22Rv1 (cell line): Measurements from ENCODE around the gene ICA1.

Source experiments
- H3K27ac ChIP-seq: fragments of 450-650 bp; 2 replicates; pipeline ENCODE4 v1.5.1; 2017
- ZFX ChIP-seq: fragments of 450-650 bp; IDR thresholded peaks from 2 replicates; pipeline ENCODE4 v1.6.1; 2017; ENCODE audit warnings: antibody characterized with exemption, borderline replicate concordance
- TF ChIP-seq, protein P1 (sequence below): fragments of 450-650 bp; IDR thresholded peaks from 2 replicates; pipeline ENCODE4 v1.5.1; 2017; ENCODE audit warnings: mild to moderate bottlenecking

ICA1 gene

DNA sequence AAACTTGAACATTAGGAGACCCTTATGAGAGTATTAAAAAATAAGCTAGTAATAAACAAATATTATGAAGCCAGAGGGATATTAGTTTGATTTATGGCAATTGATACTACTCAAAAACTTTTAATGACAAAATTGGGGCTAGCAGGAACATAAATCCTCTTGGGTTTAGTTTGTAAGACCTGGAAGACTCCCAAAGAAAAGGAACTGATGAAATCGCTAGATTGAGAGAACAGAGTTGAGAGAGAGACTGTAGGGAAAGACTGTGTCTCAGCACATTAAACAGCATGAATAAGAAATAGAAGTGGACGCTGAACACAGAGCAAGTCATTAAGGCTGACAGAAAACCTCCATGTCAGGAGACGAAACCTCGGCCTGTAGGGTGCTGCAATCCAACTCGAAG is 56.4 kb downstream of the ICA1 start:
- H3K27ac ChIP-seq = no peak overlapping the region

DNA sequence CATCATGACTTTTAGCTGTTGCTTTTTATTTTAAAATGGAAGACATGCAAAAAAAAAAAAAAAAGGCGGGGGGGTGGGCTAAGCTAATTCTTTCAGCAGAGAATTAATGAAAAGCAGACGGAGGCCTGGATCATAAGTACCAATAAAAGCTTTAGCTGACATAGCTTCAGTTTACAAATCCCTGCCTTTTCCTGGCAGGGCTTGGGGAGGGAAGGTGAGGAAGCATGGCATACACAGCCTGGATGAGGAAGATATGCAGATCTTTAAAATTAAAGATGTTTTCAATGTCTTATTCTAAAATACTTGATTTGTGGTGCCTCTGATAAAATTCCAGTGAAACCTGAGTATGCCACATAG is 57.0 kb downstream of the ICA1 start:
- TF ChIP-seq, protein P1, sequence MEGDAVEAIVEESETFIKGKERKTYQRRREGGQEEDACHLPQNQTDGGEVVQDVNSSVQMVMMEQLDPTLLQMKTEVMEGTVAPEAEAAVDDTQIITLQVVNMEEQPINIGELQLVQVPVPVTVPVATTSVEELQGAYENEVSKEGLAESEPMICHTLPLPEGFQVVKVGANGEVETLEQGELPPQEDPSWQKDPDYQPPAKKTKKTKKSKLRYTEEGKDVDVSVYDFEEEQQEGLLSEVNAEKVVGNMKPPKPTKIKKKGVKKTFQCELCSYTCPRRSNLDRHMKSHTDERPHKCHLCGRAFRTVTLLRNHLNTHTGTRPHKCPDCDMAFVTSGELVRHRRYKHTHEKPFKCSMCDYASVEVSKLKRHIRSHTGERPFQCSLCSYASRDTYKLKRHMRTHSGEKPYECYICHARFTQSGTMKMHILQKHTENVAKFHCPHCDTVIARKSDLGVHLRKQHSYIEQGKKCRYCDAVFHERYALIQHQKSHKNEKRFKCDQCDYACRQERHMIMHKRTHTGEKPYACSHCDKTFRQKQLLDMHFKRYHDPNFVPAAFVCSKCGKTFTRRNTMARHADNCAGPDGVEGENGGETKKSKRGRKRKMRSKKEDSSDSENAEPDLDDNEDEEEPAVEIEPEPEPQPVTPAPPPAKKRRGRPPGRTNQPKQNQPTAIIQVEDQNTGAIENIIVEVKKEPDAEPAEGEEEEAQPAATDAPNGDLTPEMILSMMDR = no peak
- no peak for TF ChIP-seq ZFX
- no peak overlapping the region for H3K27ac ChIP-seq

More for the DNA sequence above, 56.4 kb downstream of the ICA1 start:
- TF ChIP-seq ZFX = no peak
- TF ChIP-seq, protein P1 = no peak

DNA sequence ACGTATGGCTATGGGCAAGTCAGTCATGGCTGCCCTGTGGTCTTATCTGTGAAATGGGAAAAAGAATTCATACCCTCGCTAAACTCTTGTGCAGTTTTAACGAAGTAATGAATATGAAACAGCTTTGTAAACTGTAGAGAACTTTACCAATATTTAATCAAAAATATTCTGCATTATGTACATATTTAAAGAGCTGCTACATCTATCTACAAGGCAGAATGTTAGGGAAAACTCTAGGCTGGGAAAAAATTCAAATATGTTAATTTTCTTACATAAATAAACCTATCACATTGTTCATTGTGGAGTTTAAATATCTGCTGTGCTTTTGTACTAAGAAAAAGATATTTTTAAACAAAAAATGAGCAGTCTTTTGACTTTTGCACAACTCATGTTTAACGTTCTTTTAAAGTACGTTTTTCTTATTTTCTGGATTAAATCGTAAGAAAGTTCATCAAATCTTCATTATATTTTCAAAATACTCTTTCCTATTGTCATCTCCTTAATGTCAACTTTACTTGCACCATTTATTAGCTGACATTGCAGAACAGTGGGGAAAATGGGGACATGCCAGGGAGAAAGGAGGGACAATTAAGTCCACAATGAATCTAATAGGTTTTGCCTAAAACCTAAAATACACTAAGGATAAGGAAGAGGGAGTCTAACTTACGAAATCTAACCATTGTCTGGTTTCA is 57.5 kb downstream of the ICA1 start:
- TF ChIP-seq, protein P1 = no peak
- TF ChIP-seq ZFX = no peak
- no peak overlapping the region for H3K27ac ChIP-seq

DNA sequence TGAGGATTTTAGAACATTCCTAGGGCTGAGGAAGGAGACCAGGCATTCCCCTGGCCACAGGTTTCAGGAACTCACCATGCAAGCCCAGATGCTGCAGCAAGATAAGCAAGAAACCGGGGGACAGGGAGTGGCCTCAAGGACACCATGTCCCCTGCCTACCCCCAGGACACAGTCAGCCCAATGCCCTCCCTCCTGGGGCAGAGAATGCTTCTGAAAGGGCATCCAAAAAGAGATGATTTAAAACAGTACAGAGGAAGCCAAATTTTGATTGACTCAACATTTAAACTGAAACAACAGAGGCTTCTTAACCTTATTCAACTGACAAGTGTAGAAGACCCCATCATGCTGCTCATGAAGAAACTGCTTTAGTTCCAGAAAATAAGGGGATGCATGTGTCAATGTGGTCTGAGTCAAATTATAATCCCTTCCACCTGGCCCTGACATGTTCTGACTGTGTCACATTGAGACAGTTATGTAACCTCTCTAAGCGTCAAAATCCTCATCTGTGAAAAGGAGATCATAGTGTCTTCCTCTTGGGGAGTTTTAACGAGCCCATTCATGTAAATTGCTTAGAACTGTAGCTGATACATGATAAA is 60.0 kb downstream of the ICA1 start:
- H3K27ac ChIP-seq = no peak overlapping the region
- TF ChIP-seq, protein P1 = no peak
- no peak for TF ChIP-seq ZFX

DNA sequence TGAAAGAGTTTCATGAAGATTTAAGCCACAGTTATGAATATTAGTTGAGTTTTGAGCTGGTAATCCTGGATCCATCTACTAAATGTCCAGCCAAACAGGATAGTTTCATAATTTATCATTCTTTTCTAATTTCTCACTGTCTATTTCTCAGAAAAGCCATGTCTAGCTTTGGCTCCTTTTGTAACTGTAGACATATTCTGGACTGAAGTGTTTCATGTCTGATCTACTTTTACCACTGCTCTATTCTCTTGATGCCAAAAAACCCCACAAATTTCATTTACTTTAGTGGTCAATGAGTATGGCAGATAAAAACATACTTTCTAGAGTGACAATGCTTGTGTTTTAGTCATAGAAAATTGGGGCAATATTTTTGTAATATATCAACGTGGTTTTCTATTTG is 61.2 kb downstream of the ICA1 start:
- no peak overlapping the region for H3K27ac ChIP-seq
- no peak for TF ChIP-seq ZFX
- TF ChIP-seq, protein P1 = no peak

DNA sequence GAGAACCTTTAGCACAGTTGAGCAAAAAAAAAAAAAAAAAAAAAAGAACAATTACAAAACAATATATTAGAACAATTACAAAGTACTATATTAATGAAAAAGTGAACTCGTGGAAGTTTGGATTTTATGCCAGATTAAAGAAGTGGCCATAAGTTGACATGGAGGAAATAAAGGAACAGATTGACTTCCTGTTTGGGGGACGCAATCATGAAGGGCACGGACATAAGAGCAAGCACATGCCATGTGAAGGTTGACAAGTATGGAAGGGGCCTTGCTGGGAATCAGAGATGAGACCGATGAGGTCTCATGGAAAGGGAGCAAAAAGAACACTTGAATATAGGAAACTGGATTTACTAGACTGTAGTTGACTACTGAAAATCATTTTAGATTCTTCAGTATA is 61.7 kb downstream of the ICA1 start:
- no peak for TF ChIP-seq ZFX
- TF ChIP-seq, protein P1 = no peak

DNA sequence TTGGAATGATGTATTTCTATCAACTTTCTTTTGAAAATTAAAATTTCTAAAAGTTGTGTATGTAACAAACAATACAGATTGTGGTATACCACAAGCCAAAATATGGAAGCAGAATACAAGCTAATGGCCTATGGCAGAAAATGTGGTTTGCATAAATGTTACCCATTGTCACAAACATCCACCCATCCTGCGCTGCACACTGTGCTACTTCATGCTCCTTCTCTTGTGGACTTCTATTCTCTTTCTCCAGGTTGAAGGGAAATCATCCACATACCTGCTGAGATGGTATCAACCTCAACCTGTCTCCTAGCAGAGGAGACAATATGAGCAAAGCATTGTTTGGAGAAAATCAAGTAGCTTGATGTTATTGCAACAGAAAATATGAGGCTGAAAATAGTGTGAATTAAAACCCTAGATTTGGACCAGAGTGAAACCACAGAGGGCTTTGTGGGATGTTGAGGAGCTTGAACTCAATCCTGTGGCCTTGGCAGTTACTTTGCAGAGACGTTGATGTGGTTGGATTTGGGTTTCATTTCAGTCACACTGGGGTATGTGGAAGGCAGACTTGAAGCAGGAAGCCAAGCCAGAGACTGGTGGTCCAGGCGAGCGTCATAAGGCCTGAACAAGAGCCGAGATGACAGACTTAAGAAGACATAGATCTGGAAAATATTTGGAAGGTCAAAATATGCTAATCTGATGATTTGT is 63.8 kb downstream of the ICA1 start:
- H3K27ac ChIP-seq = no peak overlapping the region
- TF ChIP-seq ZFX = no peak
- TF ChIP-seq, protein P1 = no peak

More for the DNA sequence above, 61.7 kb downstream of the ICA1 start:
- H3K27ac ChIP-seq = no peak overlapping the region
